RWPE1 (cell line): ENCODE results near the gene ZNF555.

ENCODE experiments used
- CTCF ChIA-PET: fragments of 350-600 bp; sonication (Branson Sonifier 250); formaldehyde crosslinking; extraction: SDS; loops from one replicate; lab custom pipeline; 2021; lab: Yijun Ruan, JAX
- POLR2A ChIA-PET: fragments of 400-600 bp; formaldehyde crosslinking; extraction: SDS; loops from one replicate; lab custom pipeline; 2020; ENCODE audit warnings: antibody characterized with exemption; ENCODE audit not compliant: low non-redundant PET; lab: Yijun Ruan, JAX
- DNase-seq: peaks from one replicate; pipeline ENCODE4 v3.0.0; 2012; ENCODE audit warnings: low spot score
- H3K27ac ChIP-seq: fragments of 450-650 bp; 2 replicates; pipeline ENCODE4 v1.5.1; 2017
- CTCF ChIP-seq: fragments of 450-650 bp; conservative IDR thresholded peaks from 2 replicates; pipeline ENCODE4 v1.5.1; 2017; ENCODE audit warnings: low read depth, mild to moderate bottlenecking

ZNF555 gene

GRCh38 chr19:2806736-2807378 lies 34.4 kb upstream of the ZNF555 start:
- POLR2A ChIA-PET: no interaction called here
- no peak for TF ChIP-seq CTCF
- CTCF ChIA-PET: no interaction called here
- no peak for DNase-seq
- no peak overlapping the region for H3K27ac ChIP-seq

- ChIA-PET CTCF (interaction anchor here (0.6 kb wide), 1 partner anchor 34 kb away, joined by 6 read pairs; the partner anchor contains the start of gene ZNF555), POLR2A (no interaction called here)
- TF ChIP-seq CTCF: no peak
- no peak overlapping the region for H3K27ac ChIP-seq
- DNase-seq: no peak
Observed at GRCh38 chr19:2807379-2808128, 33.7 kb upstream of the ZNF555 start.

- ChIA-PET CTCF (interaction anchor here (0.6 kb wide), 1 partner anchor 33 kb away, joined by 6 read pairs; the partner anchor contains the start of gene ZNF555), POLR2A (no interaction called here)
- TF ChIP-seq CTCF: no peak
- DNase-seq: no peak
- H3K27ac ChIP-seq: no peak overlapping the region
Observed at GRCh38 chr19:2808129-2808941, 32.9 kb upstream of the ZNF555 start.

GRCh38 chr19:2809387-2810140 lies 31.7 kb upstream of the ZNF555 start:
- POLR2A ChIA-PET: no interaction called here
- no peak for DNase-seq
- CTCF ChIA-PET: no interaction called here
- TF ChIP-seq CTCF: no peak
- H3K27ac ChIP-seq: no peak overlapping the region

GRCh38 chr19:2810141-2811091 lies 30.9 kb upstream of the ZNF555 start:
- no peak for TF ChIP-seq CTCF
- DNase-seq: no peak
- CTCF ChIA-PET: interaction anchor here (0.6 kb wide), 2 partner anchors 10 to 30 kb away, joined by 3 read pairs; no protein-coding TSS in a partner anchor
- H3K27ac ChIP-seq: no peak overlapping the region
- POLR2A ChIA-PET: no interaction called here
